HG02884 (cell line): ENCODE measurements around the gene AREG.

ENCODE experiments used
- ATAC-seq: cut with Tn5 transposase; IDR thresholded peaks from one replicate; pipeline ENCODE4 v1.9.1; 2021; ENCODE audit warnings: mild to moderate bottlenecking, moderate library complexity; ENCODE audit not compliant: unreplicated experiment

The AREG gene

GRCh38 chr4:74456056-74456744 lies 11.3 kb downstream of the AREG start:
- ATAC-seq, result no peak

GRCh38 chr4:74456849-74457395 lies 12.0 kb downstream of the AREG start:
- no peak for ATAC-seq

GRCh38 chr4:74460833-74461232 lies 15.9 kb downstream of the AREG start:
- no peak for ATAC-seq

GRCh38 chr4:74463123-74463522 lies 18.2 kb downstream of the AREG start:
- ATAC-seq, result no peak

- ATAC-seq, result no peak
Observed at GRCh38 chr4:74464291-74464690, 19.4 kb downstream of the AREG start.

GRCh38 chr4:74466242-74466641 lies 21.3 kb downstream of the AREG start:
- ATAC-seq, result no peak

- ATAC-seq, result no peak
Observed at GRCh38 chr4:74471264-74471663, 26.3 kb downstream of the AREG start.

GRCh38 chr4:74473155-74473811 lies 28.3 kb downstream of the AREG start:
- no peak for ATAC-seq

GRCh38 chr4:74474345-74475090 lies 29.6 kb downstream of the AREG start:
- no peak for ATAC-seq

- no peak for ATAC-seq
Observed at GRCh38 chr4:74475091-74475800, 30.3 kb downstream of the AREG start.

GRCh38 chr4:74475946-74476345 lies 31.0 kb downstream of the AREG start:
- no peak for ATAC-seq

GRCh38 chr4:74479009-74479408 lies 34.1 kb downstream of the AREG start:
- ATAC-seq, result no peak

GRCh38 chr4:74480267-74480666 lies 35.3 kb downstream of the AREG start:
- ATAC-seq, result no peak

GRCh38 chr4:74481891-74482609 lies 37.1 kb downstream of the AREG start:
- no peak for ATAC-seq

GRCh38 chr4:74483226-74483911 lies 38.4 kb downstream of the AREG start:
- ATAC-seq, result no peak

- no peak for ATAC-seq
Observed at GRCh38 chr4:74486905-74487304, 42.0 kb downstream of the AREG start.

GRCh38 chr4:74487771-74488170 lies 42.8 kb downstream of the AREG start:
- ATAC-seq, result no peak

- no peak for ATAC-seq
Observed at GRCh38 chr4:74490736-74491135, 45.8 kb downstream of the AREG start.

- ATAC-seq, result no peak
Observed at GRCh38 chr4:74499986-74500781, 55.2 kb downstream of the AREG start.
